Adrenal gland (tissue), 12 donors: Measurements from ENCODE around the gene TAF11L12. TPM values are rescaled to one million over a fixed set of nuclear protein-coding genes. Genes with fewer than 3 reads are reported as not detected.
"Not testable (repeated sequence)": the region's sequence is repeated elsewhere in the genome, so short reads cannot be mapped to it uniquely, and the experiment has no call there.

ENCODE experiments used
- DNase-seq, 7 donors: peaks; one replicate each; pipeline ENCODE4 v3.0.0-alpha.2; 2019 to 2020
- H3K27ac ChIP-seq, 5 donors: fragments of 200-600 bp; sonication (generic) in 4 of 5; 1 replicate in 3 of 5; 2 replicates in 2 of 5; pipeline versions ENCODE4 v1.5.1 to v1.8.0; 2016 to 2020; ENCODE audit warnings: mild to moderate bottlenecking in 1 of 5
- H3K27me3 ChIP-seq: fragments of 200-600 bp; 2 replicates; pipeline ENCODE4 v1.8.0; 2021
- H3K36me3 ChIP-seq, 2 donors: fragments of 200-600 bp; replicated peaks in 1 of 2; 1 replicate in 1 of 2; 2 replicates in 1 of 2; pipeline versions ENCODE4 v1.5.1 to v1.8.0; 2018 to 2022
- H3K4me1 ChIP-seq, 2 donors: fragments of 200-600 bp; replicated peaks in 1 of 2; 1 replicate in 1 of 2; 2 replicates in 1 of 2; pipeline versions ENCODE4 v1.5.1 to v1.8.0; 2018 to 2021
- H3K4me3 ChIP-seq, 4 donors: fragments of 200-600 bp; sonication (generic) in 3 of 4; one replicate each; pipeline ENCODE4 v1.5.1; 2016 to 2018
- H3K9me3 ChIP-seq, 3 donors: fragments of 200-600 bp; sonication (generic) in 1 of 3; replicated peaks in 1 of 3; 1 replicate in 2 of 3; 2 replicates in 1 of 3; pipeline versions ENCODE4 v1.5.1 to v1.8.0; 2016 to 2021
- CTCF ChIP-seq, 6 experiments: fragments of 450-650 bp in 4 of 6; fragments of 200-600 bp in 2 of 6; sonication (generic) in 1 of 6; IDR thresholded peaks; 1 replicate in 5 of 6; 2 replicates in 1 of 6; pipeline versions ENCODE4 v1.5.1 to v1.8.0; 2016 to 2021; ENCODE audit warnings: antibody characterized with exemption in 6 of 6, mild to moderate bottlenecking in 2 of 6, moderate library complexity in 1 of 6
- POLR2A ChIP-seq, 2 donors: fragments of 450-650 bp; IDR thresholded peaks; one replicate each; pipeline ENCODE4 v1.6.1; 2017; ENCODE audit warnings: antibody characterized with exemption in 2 of 2, mild to moderate bottlenecking in 2 of 2, moderate library complexity in 1 of 2
- WGBS, 4 donors: extraction: QIAGEN DNeasy Blood & Tissue Kit in 2 of 4; methylation state at CpG; one replicate each; pipeline versions ENCODE4 v1.1.5 to v1.1.7; 2013 to 2017; 5-methylcytosine and 5-hydroxymethylcytosine counted together
- intact Hi-C, 2 donors: fragments of 100-400 bp; cut with DNase I; formaldehyde crosslinking; loops; one replicate each; pipeline versions ENCODE4 v1.14.1 to v1.15.0; 2022 to 2023
- polyA plus RNA-seq, 3 donors: library from polyadenylated mRNA; stranded (reverse); fragments of 200-250 nt in 2 of 3; fragments of 350-450 nt in 1 of 3; fragmentation: Illumina TruSeq in 1 of 3; extraction: RNeasy Lipid Tissue Mini Kit (QIAGEN cat#74804) in 1 of 3; gene quantifications; one replicate each; pipeline ENCODE4 v1.2.3, GENCODE V29; 2013 to 2014
- total RNA-seq, 9 donors: library from RNA; depleted of rRNA in 4 of 9; stranded (reverse); fragments of >200 nt in 4 of 9; fragments of 120-200 nt in 1 of 9; fragmentation: NEBNext Ultra II Directional in 1 of 9; extraction: Animal tissue kit (Norgen Biotek cat#: 25700) in 1 of 9; gene quantifications; one replicate each; pipeline versions ENCODE4 v1.1.0 to v1.2.4, GENCODE V29; 2013 to 2023
- donor health status: healthy with polysubstance abuse.
- donor health status: Bipolar disorder and iron deficiency.
- donor health status: DM: yes; HTN: yes; CAD: no.
- donor health status: DM: no; HTN: no; CAD: no.
- donor health status: DM: no; HTN: no; CAD: no.
- donor health status: DM: yes; HTN: yes; CAD: no.

The TAF11L12 gene
- total and polyA plus RNA-seq, 12 donors: not detected

- Histone ChIP-seq H3K36me3 (no peaks in the 10 kb centered on the region), H3K9me3 (no peaks in the 10 kb centered on the region), H3K4me3 (no peak overlapping the region), H3K4me1 (no peaks in the 10 kb centered on the region), H3K27me3 (no peaks in the 10 kb centered on the region), H3K27ac (no peak overlapping the region)
- WGBS, 4 donors: 87 to 92% (median 91%) methylated on average over 13 to 17 of the region's 17 CpGs
- TF ChIP-seq POLR2A (IDR thresholded peaks at IDR 0.05) (no peak), CTCF (IDR thresholded peaks at IDR 0.05) (no peak)
- no peak for DNase-seq
- intact Hi-C loops: no loop called here
Measured at GRCh38 chr5:17614872-17615605, 4.8 kb downstream of the TAF11L12 start.

GRCh38 chr5:17619354-17619753 is 9.2 kb downstream of the TAF11L12 start:
- intact Hi-C loops: no loop called here
- 69 to 89% (median 85%) methylated on average over 3 of the region's 3 CpGs for WGBS, 4 donors
- Histone ChIP-seq H3K27ac (no peak overlapping the region), H3K9me3 (no peaks in the 10 kb centered on the region), H3K4me1 (no peaks in the 10 kb centered on the region), H3K27me3 (no peaks in the 10 kb centered on the region), H3K4me3 (no peak overlapping the region), H3K36me3 (no peaks in the 10 kb centered on the region)
- no peak for DNase-seq
- no peak for TF ChIP-seq POLR2A (IDR thresholded peaks at IDR 0.05)
- TF ChIP-seq CTCF (IDR thresholded peaks at IDR 0.05): no peak

GRCh38 chr5:17620627-17621026 is 10.4 kb downstream of the TAF11L12 start:
- Histone ChIP-seq H3K27me3 (no peaks in the 10 kb centered on the region), H3K4me3 (no peak overlapping the region), H3K27ac (no peak overlapping the region), H3K4me1 (no peaks in the 10 kb centered on the region), H3K9me3 (no peaks in the 10 kb centered on the region), H3K36me3 (no peaks in the 10 kb centered on the region)
- WGBS, 4 donors: 83 to 85% (median 85%) methylated on average over 6 to 17 of the region's 17 CpGs; no CpG with 5 or more reads in 1 of the 4 donors
- no peak for DNase-seq
- intact Hi-C loops: no loop called here
- TF ChIP-seq POLR2A (IDR thresholded peaks at IDR 0.05): no peak

DNA sequence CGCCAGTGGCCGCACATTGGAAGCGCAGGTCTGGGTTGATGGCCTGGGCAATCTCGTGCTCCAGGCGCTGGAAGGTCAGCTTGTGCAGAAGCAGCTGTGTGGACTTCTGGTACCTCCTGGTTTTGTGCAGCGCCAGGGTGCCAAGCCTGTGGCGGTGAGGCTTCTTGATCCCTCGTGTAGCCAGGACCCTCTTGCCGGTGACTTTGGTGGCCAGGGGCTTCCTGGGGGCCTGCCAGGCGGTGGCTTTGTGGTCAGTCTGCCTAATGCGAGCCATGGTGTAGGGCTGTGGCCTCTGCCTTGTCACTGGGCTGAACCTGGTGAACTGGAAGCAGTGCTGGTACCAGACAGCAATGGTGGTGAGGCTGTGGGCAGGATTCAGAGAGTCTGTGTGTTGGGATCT is 15.5 kb downstream of the TAF11L12 start:
- intact Hi-C loops: no loop called here
- Histone ChIP-seq H3K27me3 (no peaks in the 10 kb centered on the region), H3K36me3 (no peaks in the 10 kb centered on the region), H3K4me1 (no peaks in the 10 kb centered on the region), H3K4me3 (no peak overlapping the region), H3K27ac (no peak overlapping the region), H3K9me3 (no peaks in the 10 kb centered on the region)
- 79 to 93% (median 85%) methylated on average over 7 to 11 of the region's 11 CpGs for WGBS, 4 donors
- TF ChIP-seq CTCF (IDR thresholded peaks at IDR 0.05) (no peak), POLR2A (IDR thresholded peaks at IDR 0.05) (no peak)
- no peak for DNase-seq

GRCh38 chr5:17631788-17632187 is 21.6 kb downstream of the TAF11L12 start, which contains the start of gene TAF11L13:
TSS of gene TAF11L13 (plus strand) at chr5:17632088.
- H3K4me3 ChIP-seq, H3K9me3 ChIP-seq, H3K27me3 ChIP-seq, H3K4me1 ChIP-seq, DNase-seq, H3K36me3 ChIP-seq, intact Hi-C loops, H3K27ac ChIP-seq: not testable (repeated sequence)
- 87 to 93% (median 88%) methylated on average over 6 to 8 of the region's 12 CpGs for WGBS, 4 donors
